ENCODE data around the gene KAT8. TPM values are rescaled to one million over a fixed set of nuclear protein-coding genes. Genes with fewer than 3 reads are reported as not detected.

The KAT8 gene
- total RNA-seq, 1 donor from 2014 or later: 49.7 TPM

DNA sequence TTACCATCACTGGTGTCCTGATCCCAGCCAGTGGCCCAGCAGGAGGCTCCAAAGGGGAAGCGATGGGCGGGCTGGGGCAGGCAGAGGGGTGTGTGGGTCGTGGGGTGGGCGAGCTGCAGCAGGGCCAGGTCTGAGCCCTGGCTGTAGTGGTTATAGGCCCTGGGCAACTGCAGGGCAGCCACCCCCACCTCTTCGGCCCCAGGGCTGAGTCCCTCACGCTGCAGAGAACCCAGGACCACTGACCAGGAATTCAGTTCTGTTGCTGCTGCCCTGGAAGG, 30.9 kb upstream of the KAT8 start:
- no peak overlapping the region for H3K4me3 Mint-ChIP-seq (ENCODE audit: unreplicated experiment)
- H3K27me3 Mint-ChIP-seq (ENCODE audit: unreplicated experiment): peaks cover 30% of the 10 kb centered on the region
- no peak for DNase-seq (ENCODE audit: low spot score)
- no peaks in the 10 kb centered on the region for H3K9me3 Mint-ChIP-seq (ENCODE audit: unreplicated experiment)
- TF ChIP-seq, protein P1, sequence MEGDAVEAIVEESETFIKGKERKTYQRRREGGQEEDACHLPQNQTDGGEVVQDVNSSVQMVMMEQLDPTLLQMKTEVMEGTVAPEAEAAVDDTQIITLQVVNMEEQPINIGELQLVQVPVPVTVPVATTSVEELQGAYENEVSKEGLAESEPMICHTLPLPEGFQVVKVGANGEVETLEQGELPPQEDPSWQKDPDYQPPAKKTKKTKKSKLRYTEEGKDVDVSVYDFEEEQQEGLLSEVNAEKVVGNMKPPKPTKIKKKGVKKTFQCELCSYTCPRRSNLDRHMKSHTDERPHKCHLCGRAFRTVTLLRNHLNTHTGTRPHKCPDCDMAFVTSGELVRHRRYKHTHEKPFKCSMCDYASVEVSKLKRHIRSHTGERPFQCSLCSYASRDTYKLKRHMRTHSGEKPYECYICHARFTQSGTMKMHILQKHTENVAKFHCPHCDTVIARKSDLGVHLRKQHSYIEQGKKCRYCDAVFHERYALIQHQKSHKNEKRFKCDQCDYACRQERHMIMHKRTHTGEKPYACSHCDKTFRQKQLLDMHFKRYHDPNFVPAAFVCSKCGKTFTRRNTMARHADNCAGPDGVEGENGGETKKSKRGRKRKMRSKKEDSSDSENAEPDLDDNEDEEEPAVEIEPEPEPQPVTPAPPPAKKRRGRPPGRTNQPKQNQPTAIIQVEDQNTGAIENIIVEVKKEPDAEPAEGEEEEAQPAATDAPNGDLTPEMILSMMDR (IDR thresholded peaks at IDR 0.05; ENCODE audit: unreplicated experiment): no peak
- H3K36me3 Mint-ChIP-seq (ENCODE audit: low read depth, unreplicated experiment): peaks cover 15% of the 10 kb centered on the region
- peaks cover 2% of the 10 kb centered on the region for H3K4me1 Mint-ChIP-seq (ENCODE audit: unreplicated experiment)
- H3K27ac Mint-ChIP-seq (ENCODE audit: unreplicated experiment): no peak overlapping the region

DNA sequence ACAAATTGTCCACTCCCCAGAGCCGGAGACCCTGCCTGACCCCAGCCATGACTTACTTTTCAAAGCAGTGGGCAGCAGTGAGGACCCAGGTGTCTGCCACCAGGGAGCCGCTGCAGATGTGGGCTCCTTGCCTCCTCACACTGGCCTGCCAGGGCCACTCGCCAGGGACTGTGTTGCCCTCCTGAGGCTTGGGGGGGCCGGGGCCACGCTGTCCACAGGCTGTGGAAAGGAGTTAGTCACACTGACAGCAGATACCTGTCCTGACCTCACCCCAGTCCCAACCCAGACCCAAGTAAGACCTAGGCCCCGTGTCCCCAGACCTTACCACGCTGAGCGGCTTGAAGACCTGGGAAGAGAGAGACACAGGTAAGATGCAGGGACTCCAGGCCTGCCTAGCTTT, 30.0 kb upstream of the KAT8 start:
- TF ChIP-seq, protein P1 (IDR thresholded peaks at IDR 0.05; ENCODE audit: unreplicated experiment): no peak
- Mint-ChIP-seq H3K27ac (ENCODE audit: unreplicated experiment) (no peak overlapping the region), H3K4me1 (ENCODE audit: unreplicated experiment) (no peaks in the 10 kb centered on the region), H3K4me3 (ENCODE audit: unreplicated experiment) (no peak overlapping the region), H3K36me3 (ENCODE audit: low read depth, unreplicated experiment) (peaks cover 11% of the 10 kb centered on the region), H3K27me3 (ENCODE audit: unreplicated experiment) (peaks cover 28% of the 10 kb centered on the region), H3K9me3 (ENCODE audit: unreplicated experiment) (no peaks in the 10 kb centered on the region)
- no peak for DNase-seq (ENCODE audit: low spot score)

DNA sequence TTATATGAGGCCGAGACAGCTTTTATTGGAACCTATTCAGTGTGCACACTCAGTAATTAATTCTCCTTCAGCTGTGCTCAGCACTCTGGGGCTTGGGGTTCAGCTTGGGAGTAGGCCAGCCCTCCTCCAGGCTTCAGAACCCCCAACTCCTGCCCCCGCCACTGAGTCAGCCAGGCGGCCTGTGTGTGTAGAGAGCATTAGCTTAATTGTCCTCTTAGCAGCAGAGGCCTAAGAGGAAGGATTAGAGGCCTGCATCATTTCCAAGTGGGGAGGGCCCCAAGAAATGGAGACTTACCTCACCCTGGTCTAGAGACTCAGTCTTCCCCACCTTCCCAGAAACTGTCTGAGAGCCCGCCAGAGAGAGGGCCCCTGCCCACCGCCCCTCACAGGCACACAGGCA, 29.5 kb upstream of the KAT8 start:
- Mint-ChIP-seq H3K4me1 (ENCODE audit: unreplicated experiment) (no peaks in the 10 kb centered on the region), H3K36me3 (ENCODE audit: low read depth, unreplicated experiment) (peaks cover 11% of the 10 kb centered on the region), H3K9me3 (ENCODE audit: unreplicated experiment) (no peaks in the 10 kb centered on the region), H3K27me3 (ENCODE audit: unreplicated experiment) (peaks cover 29% of the 10 kb centered on the region), H3K27ac (ENCODE audit: unreplicated experiment) (no peak overlapping the region), H3K4me3 (ENCODE audit: unreplicated experiment) (no peak overlapping the region)
- DNase-seq (ENCODE audit: low spot score): no peak
- TF ChIP-seq, protein P1 (IDR thresholded peaks at IDR 0.05; ENCODE audit: unreplicated experiment): no peak

GRCh38 chr16:31088459-31089183, 28.8 kb upstream of the KAT8 start, which contains the start of gene PRSS53:
PRSS53 (minus strand) TSS chr16:31088943; CDS start chr16:31088809, 134 bp downstream.
- Mint-ChIP-seq H3K9me3 (ENCODE audit: unreplicated experiment) (no peaks in the 10 kb centered on the region), H3K4me3 (ENCODE audit: unreplicated experiment) (peak within 1 kb of the TSS; percentile 47), H3K4me1 (ENCODE audit: unreplicated experiment) (no peaks in the 10 kb centered on the region), H3K36me3 (ENCODE audit: low read depth, unreplicated experiment) (peaks cover 7% of the 10 kb centered on the region), H3K27me3 (ENCODE audit: unreplicated experiment) (peaks cover 28% of the 10 kb centered on the region), H3K27ac (ENCODE audit: unreplicated experiment) (no peak within 1 kb of the TSS)
- TF ChIP-seq, protein P1 (IDR thresholded peaks at IDR 0.05; ENCODE audit: unreplicated experiment): no peak
- no peak for DNase-seq (ENCODE audit: low spot score)

- no peaks in the 10 kb centered on the region for H3K9me3 Mint-ChIP-seq (ENCODE audit: unreplicated experiment)
- H3K36me3 Mint-ChIP-seq (ENCODE audit: low read depth, unreplicated experiment): peaks cover 7% of the 10 kb centered on the region
- H3K4me1 Mint-ChIP-seq (ENCODE audit: unreplicated experiment): peaks cover 4% of the 10 kb centered on the region
- H3K4me3 Mint-ChIP-seq (ENCODE audit: unreplicated experiment): peak overlapping the region; percentile 47
- H3K27ac Mint-ChIP-seq (ENCODE audit: unreplicated experiment): no peak overlapping the region
- TF ChIP-seq, protein P1 (IDR thresholded peaks at IDR 0.05; ENCODE audit: unreplicated experiment): no peak
- H3K27me3 Mint-ChIP-seq (ENCODE audit: unreplicated experiment): peaks cover 28% of the 10 kb centered on the region
- no peak for DNase-seq (ENCODE audit: low spot score)
Measured at GRCh38 chr16:31089199-31089598, 28.3 kb upstream of the KAT8 start.

Measured in endothelial cell (in vitro differentiated cells).